HepG2 (cell line): ENCODE results near the gene FOXD1. TPM values are rescaled to one million over a fixed set of nuclear protein-coding genes. Genes with fewer than 3 reads are reported as not detected.

Experiments used
- ATAC-seq: fragments of 200-7000 bp; cut with Tn5 transposase; 3 replicates; pipeline ENCODE4 v1.9.1; 2020; ENCODE audit warnings: mild to moderate bottlenecking, moderate library complexity
- BruUV-seq: library from RNA; stranded (reverse); fragments of 400-500 nt; replicated peaks from 2 replicates; lab custom pipeline; 2021; lab: Mats Ljungman, UMichigan
- CTCF ChIA-PET: fragments of 300-600 bp; formaldehyde crosslinking; extraction: SDS; loops from one replicate; lab custom pipeline; 2021; ENCODE audit warnings: low total read pairs, inconsistent platforms, low intra/inter-chr PET ratio; lab: Yijun Ruan, JAX
- POLR2A ChIA-PET: fragments of 350-600 bp; sonication (Branson Sonifier 250); formaldehyde crosslinking; loops from one replicate; lab custom pipeline; 2020; ENCODE audit warnings: antibody characterized with exemption, inconsistent platforms; lab: Yijun Ruan, JAX
- DNase-seq: peaks from one replicate; pipeline ENCODE4 v3.0.0-alpha.2; 2015; ENCODE audit warnings: low spot score
- FAIRE-seq: peaks from 3 replicates; lab custom pipeline; 2011; peaks lifted over from hg19 to GRCh38; lab: Jason Lieb, UNC
- H2AFZ ChIP-seq: one replicate; pipeline ENCODE4 v1.6.1; 2011; ENCODE audit warnings: low read length, inconsistent platforms
- H3K27ac ChIP-seq: fragments of 300-600 bp; 3 replicates; pipeline ENCODE4 v1.8.0; 2011; ENCODE audit warnings: mixed run types, mild to moderate bottlenecking, mixed read lengths, low read length, inconsistent platforms; ENCODE audit not compliant: insufficient read depth; ENCODE audit errors: extremely low read length
- H3K27me3 ChIP-seq, 2 experiments: fragments of 200-600 bp in 1 of 2; 2 replicates in 1 of 2; 3 replicates in 1 of 2; pipeline versions ENCODE4 v1.6.0 to v1.8.0; 2011; ENCODE audit warnings: low read length in 2 of 2, mild to moderate bottlenecking in 2 of 2, moderate library complexity in 2 of 2, inconsistent platforms in 1 of 2; ENCODE audit not compliant: insufficient read depth in 2 of 2, control insufficient read depth in 1 of 2
- H3K36me3 ChIP-seq, 2 experiments: fragments of 200-600 bp in 1 of 2; replicated peaks in 1 of 2; 2 replicates in 1 of 2; 3 replicates in 1 of 2; pipeline versions ENCODE4 v1.5.1 to v1.8.0; 2011; ENCODE audit warnings: low read length in 2 of 2, inconsistent platforms in 1 of 2; ENCODE audit not compliant: insufficient read depth in 2 of 2, control insufficient read depth in 1 of 2
- H3K4me1 ChIP-seq: 2 replicates; pipeline ENCODE4 v1.5.1; 2012; ENCODE audit warnings: low read length, inconsistent platforms; ENCODE audit not compliant: insufficient read depth
- H3K4me2 ChIP-seq: 2 replicates; pipeline ENCODE4 v1.6.0; 2011; ENCODE audit warnings: low read depth, low read length, inconsistent platforms
- H3K4me3 ChIP-seq, 3 experiments: fragments of 200-600 bp in 1 of 3; sonication (generic), shearing (Covaris generic) in 1 of 3; replicated peaks in 1 of 3; 2 replicates each; pipeline ENCODE4 v1.5.1; 2011 to 2016; ENCODE audit warnings: low read length in 3 of 3, inconsistent platforms in 2 of 3, low read depth in 2 of 3, mild to moderate bottlenecking in 2 of 3, control low read depth in 1 of 3, mixed read lengths in 1 of 3; ENCODE audit not compliant: insufficient read depth in 1 of 3
- H3K79me2 ChIP-seq: one replicate; pipeline ENCODE4 v1.6.1; 2011; ENCODE audit warnings: low read length, inconsistent platforms; ENCODE audit not compliant: insufficient read depth
- H3K9ac ChIP-seq: 2 replicates; pipeline ENCODE4 v1.6.0; 2011; ENCODE audit warnings: mild to moderate bottlenecking, low read depth, low read length, inconsistent platforms; ENCODE audit not compliant: insufficient read depth
- H3K9me3 ChIP-seq: 2 replicates; pipeline ENCODE4 v1.5.1; 2012; ENCODE audit warnings: mild to moderate bottlenecking, low read length
- H4K20me1 ChIP-seq: 2 replicates; pipeline ENCODE4 v1.6.0; 2011; ENCODE audit warnings: inconsistent platforms, mild to moderate bottlenecking, low read length, moderate library complexity; ENCODE audit not compliant: insufficient read depth
- ARID3A ChIP-seq: IDR thresholded peaks from 2 replicates; pipeline ENCODE4 v1.6.1; 2012; ENCODE audit warnings: low read depth, low read length, improper control_type of control experiment
- EZH2 ChIP-seq: conservative IDR thresholded peaks from 2 replicates; pipeline ENCODE4 v1.6.1; 2012; ENCODE audit warnings: mild to moderate bottlenecking, low read depth, low read length, moderate library complexity
- GFI1 ChIP-seq: sonication (generic); formaldehyde crosslinking; IDR thresholded peaks from 2 replicates; pipeline ENCODE4 v1.5.0; 2020; ENCODE audit warnings: missing genetic modification reagents, mild to moderate bottlenecking, borderline replicate concordance
- HNRNPK ChIP-seq: fragments of 200-400 bp; formaldehyde crosslinking; IDR thresholded peaks from 2 replicates; pipeline ENCODE4 v1.6.1; 2018; ENCODE audit warnings: low read length, low read depth, moderate library complexity, mild to moderate bottlenecking; ENCODE audit not compliant: poor library complexity, severe bottlenecking
- MED1 ChIP-seq: sonication (generic); formaldehyde crosslinking; IDR thresholded peaks from 2 replicates; pipeline ENCODE4 v1.4.0; 2020; ENCODE audit warnings: missing genetic modification reagents
- NAIF1 ChIP-seq: sonication (generic); formaldehyde crosslinking; IDR thresholded peaks from 2 replicates; pipeline ENCODE4 v1.5.0; 2020; ENCODE audit warnings: mild to moderate bottlenecking, missing genetic modification reagents, borderline replicate concordance
- POLR2A ChIP-seq, 2 experiments: IDR thresholded peaks; 2 replicates each; pipeline ENCODE4 v1.6.1; 2011; ENCODE audit warnings: low read depth in 2 of 2, low read length in 2 of 2, mild to moderate bottlenecking in 1 of 2, moderate library complexity in 1 of 2; ENCODE audit not compliant: insufficient read depth in 1 of 2
- RBFOX2 ChIP-seq: fragments of 200-400 bp; formaldehyde crosslinking; IDR thresholded peaks from 2 replicates; pipeline ENCODE4 v1.6.1; 2017; ENCODE audit warnings: low read depth, mild to moderate bottlenecking, low read length
- RBM39 ChIP-seq: fragments of 200-400 bp; formaldehyde crosslinking; IDR thresholded peaks from one replicate; pipeline ENCODE4 v1.6.1; 2018; ENCODE audit warnings: antibody characterized with exemption, mild to moderate bottlenecking, low read depth, low read length; ENCODE audit not compliant: poor library complexity, severe bottlenecking
- ZNF160 ChIP-seq: sonication (generic); formaldehyde crosslinking; IDR thresholded peaks from 2 replicates; pipeline ENCODE4 v1.8.0; 2022; ENCODE audit warnings: mild to moderate bottlenecking, inconsistent platforms, missing genetic modification reagents
- ZNF501 ChIP-seq: sonication (generic); formaldehyde crosslinking; IDR thresholded peaks from 2 replicates; pipeline ENCODE4 v1.5.1; 2020; ENCODE audit warnings: mild to moderate bottlenecking, moderate library complexity, missing genetic modification reagents
- in situ Hi-C: cut with HindIII; loops from 2 replicates; pipeline ENCODE4 v1.10.0; 2017; ENCODE audit warnings: low pct_unique_long_range_greater_than_20kb; ENCODE audit not compliant: extremely low pct_ligation_motif_present
- intact Hi-C: fragments of 100-400 bp; cut with micrococcal nuclease; formaldehyde crosslinking; loops from one replicate; pipeline ENCODE4 v1.10.0; 2022; ENCODE audit not compliant: unreplicated experiment
- polyA plus RNA-seq, 8 experiments: library from polyadenylated mRNA; depleted of rRNA in 3 of 8; stranded (reverse) in 7 of 8; unstranded in 1 of 8; fragments of >200 nt; fragmentation: Illumina TruSeq in 4 of 8; extraction: Trizol in 4 of 8; gene quantifications; 2 replicates each; pipeline versions ENCODE4 v1.2.1 to v1.2.3, GENCODE V29; 2011 to 2016; ENCODE audit warnings: low read depth in 4 of 8, missing spikeins in 1 of 8, mixed read lengths in 1 of 8; ENCODE audit not compliant: insufficient read depth in 1 of 8
- total RNA-seq, 5 experiments: library from RNA; depleted of rRNA; stranded (reverse); fragments of >200 nt; fragmentation: Illumina TruSeq; extraction: Trizol; gene quantifications; 2 replicates each; pipeline ENCODE4 v1.2.3, GENCODE V29; 2016; ENCODE audit warnings: low read depth in 1 of 5
- TF ChIP-seq, protein P1 (sequence below): sonication (generic); formaldehyde crosslinking; IDR thresholded peaks from 2 replicates; pipeline ENCODE4 v1.4.0; 2020; ENCODE audit warnings: missing genetic modification reagents, borderline replicate concordance
- TF ChIP-seq, protein P2 (sequence below): sonication (generic); formaldehyde crosslinking; IDR thresholded peaks from 2 replicates; pipeline ENCODE4 v1.4.0; 2020; ENCODE audit warnings: mild to moderate bottlenecking, missing genetic modification reagents

The FOXD1 gene
- total and polyA plus RNA-seq, 2 of the 13 experiments (the other 11 are each of a cell fraction or from before 2014, with no cell fraction given), result 0.04 to 0.05 TPM

- Histone ChIP-seq H2AFZ (no peak overlapping the region), H3K79me2 (no peaks in the 10 kb centered on the region), H3K4me2 (no peak overlapping the region), H3K9me3 (no peaks in the 10 kb centered on the region)
- no peak for ATAC-seq
- BruUV-seq, result no TSS peak
- no peak for DNase-seq
- no peak for TF ChIP-seq MED1 (CRISPR knock-in tag)
- TF ChIP-seq, protein P1, sequence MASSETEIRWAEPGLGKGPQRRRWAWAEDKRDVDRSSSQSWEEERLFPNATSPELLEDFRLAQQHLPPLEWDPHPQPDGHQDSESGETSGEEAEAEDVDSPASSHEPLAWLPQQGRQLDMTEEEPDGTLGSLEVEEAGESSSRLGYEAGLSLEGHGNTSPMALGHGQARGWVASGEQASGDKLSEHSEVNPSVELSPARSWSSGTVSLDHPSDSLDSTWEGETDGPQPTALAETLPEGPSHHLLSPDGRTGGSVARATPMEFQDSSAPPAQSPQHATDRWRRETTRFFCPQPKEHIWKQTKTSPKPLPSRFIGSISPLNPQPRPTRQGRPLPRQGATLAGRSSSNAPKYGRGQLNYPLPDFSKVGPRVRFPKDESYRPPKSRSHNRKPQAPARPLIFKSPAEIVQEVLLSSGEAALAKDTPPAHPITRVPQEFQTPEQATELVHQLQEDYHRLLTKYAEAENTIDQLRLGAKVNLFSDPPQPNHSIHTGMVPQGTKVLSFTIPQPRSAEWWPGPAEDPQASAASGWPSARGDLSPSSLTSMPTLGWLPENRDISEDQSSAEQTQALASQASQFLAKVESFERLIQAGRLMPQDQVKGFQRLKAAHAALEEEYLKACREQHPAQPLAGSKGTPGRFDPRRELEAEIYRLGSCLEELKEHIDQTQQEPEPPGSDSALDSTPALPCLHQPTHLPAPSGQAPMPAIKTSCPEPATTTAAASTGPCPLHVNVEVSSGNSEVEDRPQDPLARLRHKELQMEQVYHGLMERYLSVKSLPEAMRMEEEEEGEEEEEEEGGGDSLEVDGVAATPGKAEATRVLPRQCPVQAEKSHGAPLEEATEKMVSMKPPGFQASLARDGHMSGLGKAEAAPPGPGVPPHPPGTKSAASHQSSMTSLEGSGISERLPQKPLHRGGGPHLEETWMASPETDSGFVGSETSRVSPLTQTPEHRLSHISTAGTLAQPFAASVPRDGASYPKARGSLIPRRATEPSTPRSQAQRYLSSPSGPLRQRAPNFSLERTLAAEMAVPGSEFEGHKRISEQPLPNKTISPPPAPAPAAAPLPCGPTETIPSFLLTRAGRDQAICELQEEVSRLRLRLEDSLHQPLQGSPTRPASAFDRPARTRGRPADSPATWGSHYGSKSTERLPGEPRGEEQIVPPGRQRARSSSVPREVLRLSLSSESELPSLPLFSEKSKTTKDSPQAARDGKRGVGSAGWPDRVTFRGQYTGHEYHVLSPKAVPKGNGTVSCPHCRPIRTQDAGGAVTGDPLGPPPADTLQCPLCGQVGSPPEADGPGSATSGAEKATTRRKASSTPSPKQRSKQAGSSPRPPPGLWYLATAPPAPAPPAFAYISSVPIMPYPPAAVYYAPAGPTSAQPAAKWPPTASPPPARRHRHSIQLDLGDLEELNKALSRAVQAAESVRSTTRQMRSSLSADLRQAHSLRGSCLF (CRISPR knock-in tag), result no peak
- TF ChIP-seq NAIF1 (CRISPR knock-in tag), result no peak
- TF ChIP-seq POLR2A (IDR thresholded peaks at IDR 0.05; ENCODE audit: insufficient read depth in 1 of 2, low read depth in 2 of 2, low read length in 2 of 2), result no peak
- no peak for TF ChIP-seq ZNF501 (CRISPR knock-in tag)
- TF ChIP-seq RBFOX2, result no peak
- TF ChIP-seq, protein P2, sequence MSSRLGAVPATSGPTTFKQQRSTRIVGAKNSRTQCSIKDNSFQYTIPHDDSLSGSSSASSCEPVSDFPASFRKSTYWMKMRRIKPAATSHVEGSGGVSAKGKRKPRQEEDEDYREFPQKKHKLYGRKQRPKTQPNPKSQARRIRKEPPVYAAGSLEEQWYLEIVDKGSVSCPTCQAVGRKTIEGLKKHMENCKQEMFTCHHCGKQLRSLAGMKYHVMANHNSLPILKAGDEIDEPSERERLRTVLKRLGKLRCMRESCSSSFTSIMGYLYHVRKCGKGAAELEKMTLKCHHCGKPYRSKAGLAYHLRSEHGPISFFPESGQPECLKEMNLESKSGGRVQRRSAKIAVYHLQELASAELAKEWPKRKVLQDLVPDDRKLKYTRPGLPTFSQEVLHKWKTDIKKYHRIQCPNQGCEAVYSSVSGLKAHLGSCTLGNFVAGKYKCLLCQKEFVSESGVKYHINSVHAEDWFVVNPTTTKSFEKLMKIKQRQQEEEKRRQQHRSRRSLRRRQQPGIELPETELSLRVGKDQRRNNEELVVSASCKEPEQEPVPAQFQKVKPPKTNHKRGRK, result no peak
- TF ChIP-seq HNRNPK, result no peak
- no peak for TF ChIP-seq ZNF160 (CRISPR knock-in tag)
- TF ChIP-seq RBM39, result no peak
- no peak for TF ChIP-seq GFI1 (CRISPR knock-in tag)
- TF ChIP-seq EZH2, result no peak
- TF ChIP-seq ARID3A, result no peak
- TF ChIP-seq, all 625 proteins: peak for 0
- H3K36me3 ChIP-seq, result no peaks in the 10 kb centered on the region
- H4K20me1 ChIP-seq, result no peaks in the 10 kb centered on the region
- no peak for FAIRE-seq
- H3K9ac ChIP-seq, result no peak overlapping the region
- intact Hi-C loops (loop anchor here (10.0 kb wide), 1 partner anchor 1407 kb away; no protein-coding TSS in a partner anchor), in situ Hi-C loops (no loop called here)
- H3K27ac ChIP-seq, result no peak overlapping the region
- CTCF ChIA-PET, result no interaction called here
- no peaks in the 10 kb centered on the region for H3K4me1 ChIP-seq
- POLR2A ChIA-PET, result no interaction called here
- H3K4me3 ChIP-seq, result no peak overlapping the region
- H3K27me3 ChIP-seq, result peaks cover 0 to 15% of the 10 kb centered on the region in 2 experiments; a peak in 1 of 5 replicates
These were observed 23.1 kb upstream of the FOXD1 start for GRCh38 chr5:73471654-73472053.
